NB4 (cell line): Measurements from ENCODE around the gene GABBR1.

Experiments used
- CTCF ChIP-seq: IDR thresholded peaks from one replicate; pipeline ENCODE4 v1.5.1; 2012; ENCODE audit warnings: low read depth, low read length
- MAX ChIP-seq: IDR thresholded peaks from 2 replicates; pipeline ENCODE4 v1.6.1; 2011; ENCODE audit warnings: low read depth, low read length
- POLR2A ChIP-seq: IDR thresholded peaks from 2 replicates; pipeline ENCODE4 v1.6.1; 2011; ENCODE audit warnings: mild to moderate bottlenecking; ENCODE audit not compliant: insufficient read length; ENCODE audit errors: extremely low read depth

- TF ChIP-seq CTCF = no peak
- no peak for TF ChIP-seq POLR2A
- TF ChIP-seq MAX = no peak
Measured at GRCh38 chr6:29637247-29637646, 4.3 kb upstream of the GABBR1 start.
